ENCODE data around the gene ACVR2A.

DNA sequence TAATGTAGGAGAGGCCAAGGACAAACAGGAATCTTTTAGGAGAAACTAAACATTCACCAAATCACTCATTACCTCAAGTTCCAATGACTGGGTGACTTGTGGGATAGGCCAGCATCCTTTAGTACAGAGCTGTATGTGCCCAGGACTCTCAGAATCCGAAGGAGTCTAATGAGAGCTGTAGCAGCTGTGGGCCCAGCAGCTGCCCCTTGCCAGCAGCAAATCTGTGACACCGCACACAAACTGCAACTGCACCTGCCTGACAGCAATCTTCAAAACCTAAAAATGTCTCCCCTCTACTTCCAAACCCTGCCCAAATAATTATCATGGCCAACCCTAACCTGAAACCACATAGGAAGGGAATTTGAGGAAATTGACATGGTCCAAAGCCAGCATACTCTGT is 44.5 kb upstream of the ACVR2A start:
- TF ChIP-seq CTCF (IDR thresholded peaks at IDR 0.05; ENCODE audit: low read length) (no peak), EZH2 (optimal IDR thresholded peaks at IDR 0.05; ENCODE audit: low read depth, low read length) (no peak)
